Colon (tissue), 2 donors: ENCODE data around the gene CDH12.
"Not testable (repeated sequence)": the region's sequence is repeated elsewhere in the genome, so short reads cannot be mapped to it uniquely, and the experiment has no call there.

ENCODE experiments used
- FAIRE-seq: peaks from 2 replicates; lab custom pipeline; 2012; peaks lifted over from hg19 to GRCh38; lab: Jason Lieb, UNC
- donor health status: control.
- donor health status: control.

Gene CDH12

DNA sequence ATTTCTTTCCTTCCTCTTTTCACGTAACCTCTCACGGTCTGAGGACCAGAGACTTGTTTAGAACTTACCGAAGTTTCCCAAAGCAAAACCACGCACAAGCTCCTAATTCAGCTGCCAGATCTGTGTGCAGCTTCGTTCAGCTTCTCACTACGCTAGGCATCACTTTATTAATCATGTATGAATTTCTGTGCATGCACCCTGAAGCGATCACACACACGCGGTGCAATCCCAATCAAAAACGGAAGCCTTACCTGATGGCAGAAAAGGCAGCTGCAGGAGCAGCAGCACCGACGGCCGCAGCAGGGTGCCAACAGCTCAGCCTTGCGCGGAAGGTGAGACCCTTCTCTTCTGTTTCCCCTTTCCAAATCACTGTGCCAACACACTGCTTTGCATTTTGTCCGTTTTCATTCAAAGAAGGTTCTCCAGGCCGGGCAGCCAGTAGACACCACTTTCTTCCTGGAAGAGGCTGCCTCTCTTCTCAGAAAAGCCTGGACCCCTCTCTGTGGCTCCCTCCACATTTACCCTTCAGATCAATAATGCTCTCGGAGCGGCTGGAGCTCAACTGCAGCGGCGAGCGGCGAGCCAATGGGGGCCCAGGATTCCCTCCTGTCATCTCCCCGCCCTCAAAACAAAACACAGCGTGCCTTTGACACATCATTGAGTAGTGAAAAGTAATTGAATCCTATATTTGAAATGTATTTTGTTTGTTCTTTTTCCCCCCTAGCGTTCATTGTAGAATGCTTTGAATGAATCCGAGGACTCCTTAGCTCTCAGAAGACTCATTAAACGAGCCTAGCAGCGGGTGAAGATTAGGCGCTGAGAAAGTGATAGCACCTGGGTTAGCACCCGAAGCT lies at the start of gene CDH12:
TSS of gene CDH12 (minus strand) at position 538 of the 854 bp plus-strand sequence.
- FAIRE-seq: no peak

- no peak for FAIRE-seq
Measured at GRCh38 chr5:22901885-22902284, 48.7 kb upstream of the CDH12 start.

GRCh38 chr5:22900801-22901310 lies 47.7 kb upstream of the CDH12 start:
- FAIRE-seq: no peak

GRCh38 chr5:22899341-22899740 lies 46.2 kb upstream of the CDH12 start:
- no peak for FAIRE-seq

DNA sequence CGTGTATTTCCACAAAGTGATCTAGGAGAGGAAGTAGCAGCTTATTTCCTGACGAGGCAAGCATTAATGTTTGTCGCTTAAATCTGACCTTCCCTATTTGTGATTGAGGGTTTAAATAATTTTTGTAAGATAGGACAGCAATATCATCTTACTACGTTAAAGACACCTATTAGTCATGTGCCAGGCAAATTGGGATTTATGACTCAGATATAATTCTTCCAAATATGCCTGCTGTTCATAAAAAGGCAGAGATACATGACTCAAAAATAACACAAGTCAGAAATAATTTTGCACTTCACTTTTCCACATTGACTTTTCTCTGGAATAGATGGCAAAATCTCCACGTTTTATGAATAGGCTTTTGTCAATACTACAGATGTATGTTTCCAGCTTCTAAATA lies 43.0 kb upstream of the CDH12 start:
- FAIRE-seq: no peak

DNA sequence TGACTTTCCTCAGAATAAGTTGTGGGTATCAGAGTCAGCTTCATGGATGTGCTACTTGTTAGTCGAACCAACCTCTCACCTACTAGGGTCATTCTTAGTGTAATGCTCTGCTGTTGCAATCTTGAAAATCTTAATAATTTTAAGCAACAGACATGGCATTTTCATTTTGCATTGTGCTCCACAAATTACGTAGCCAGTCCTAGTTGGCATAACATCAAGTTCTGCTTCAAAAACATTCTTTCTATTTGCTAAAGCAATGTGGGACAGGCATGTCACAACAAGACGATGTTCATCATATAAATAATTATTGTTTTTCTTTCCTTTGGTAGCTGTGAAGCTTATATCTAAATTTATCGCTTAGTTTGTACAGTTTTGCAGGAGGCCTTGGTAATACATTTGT lies 39.3 kb upstream of the CDH12 start:
- no peak for FAIRE-seq

- no peak for FAIRE-seq
Measured at GRCh38 chr5:22889720-22890119, 36.6 kb upstream of the CDH12 start.

DNA sequence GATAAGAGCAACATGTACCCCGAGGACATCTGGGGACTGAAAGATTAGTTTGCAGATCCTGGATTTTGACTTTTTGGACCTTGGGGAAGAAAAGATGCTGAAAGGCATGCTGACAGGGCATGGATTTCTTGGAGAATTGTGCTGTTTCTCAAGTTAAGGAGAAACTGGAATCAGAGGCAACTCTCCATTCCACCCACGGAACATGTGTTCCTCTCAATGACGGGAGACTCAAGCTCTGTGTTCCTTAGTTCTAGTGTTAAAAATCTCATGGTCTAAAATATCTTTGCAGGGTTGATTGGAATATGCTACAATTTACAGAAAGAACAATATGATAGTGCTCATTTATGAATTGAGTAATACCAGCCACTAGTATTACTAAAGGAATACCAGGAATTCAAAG lies 34.4 kb upstream of the CDH12 start:
- FAIRE-seq: no peak

DNA sequence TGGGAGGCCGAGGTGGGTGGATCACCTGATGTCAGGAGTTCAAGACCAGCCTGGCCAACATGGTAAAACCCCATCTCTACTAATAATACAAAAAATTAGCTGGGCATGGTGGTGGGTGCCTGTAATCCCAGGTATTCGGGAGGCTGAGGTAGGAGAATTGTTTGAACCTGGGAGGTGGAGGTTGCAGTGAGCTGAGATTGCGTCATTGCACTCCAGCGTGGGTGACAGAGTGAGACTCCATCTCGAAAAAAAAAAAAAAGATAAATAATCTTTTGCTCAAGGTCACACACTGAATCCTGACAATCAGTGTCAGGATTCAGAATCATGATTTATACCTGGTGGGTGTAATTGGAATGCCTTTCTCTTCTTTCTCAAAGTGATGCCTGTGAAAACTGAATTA lies 5.8 kb upstream of the CDH12 start:
- FAIRE-seq: not testable (repeated sequence)

DNA sequence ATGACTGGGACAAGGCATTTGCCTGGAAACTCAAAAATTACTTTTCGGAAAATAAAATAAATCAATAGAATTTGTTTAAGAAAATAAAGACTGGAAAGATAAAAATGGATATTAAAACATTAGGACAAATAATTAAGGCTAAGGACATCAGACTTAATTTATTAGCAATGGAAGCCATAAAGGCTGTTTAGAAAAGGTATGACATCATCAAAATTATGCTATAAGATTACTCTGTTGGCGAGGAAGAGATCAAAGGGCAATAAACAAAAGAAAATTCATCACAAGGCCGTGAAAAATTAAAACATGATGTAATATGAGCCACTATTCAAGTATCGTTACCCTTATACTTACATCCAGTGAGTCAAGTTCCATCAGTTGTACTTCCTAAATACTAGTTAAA lies 2.7 kb upstream of the CDH12 start:
- FAIRE-seq: no peak

DNA sequence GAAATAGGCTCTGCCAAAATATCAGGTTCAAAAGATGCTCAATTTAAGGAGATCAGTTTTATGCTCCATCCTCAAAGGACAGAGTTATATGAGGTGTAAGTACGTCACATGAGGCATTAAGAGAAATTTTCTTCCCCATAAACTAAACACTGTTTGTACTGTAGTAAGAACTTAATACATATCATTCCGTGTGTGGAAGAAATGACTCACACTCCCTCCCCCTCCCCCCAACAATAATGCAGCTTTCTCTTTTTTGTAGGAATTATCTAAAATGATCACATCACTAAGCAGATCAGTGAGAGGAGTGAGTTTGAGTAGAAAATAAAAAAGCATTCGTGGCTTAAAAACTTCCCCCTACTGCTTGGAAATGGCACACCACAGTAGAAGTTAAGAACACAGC lies 2.2 kb downstream of the CDH12 start:
- FAIRE-seq: no peak

DNA sequence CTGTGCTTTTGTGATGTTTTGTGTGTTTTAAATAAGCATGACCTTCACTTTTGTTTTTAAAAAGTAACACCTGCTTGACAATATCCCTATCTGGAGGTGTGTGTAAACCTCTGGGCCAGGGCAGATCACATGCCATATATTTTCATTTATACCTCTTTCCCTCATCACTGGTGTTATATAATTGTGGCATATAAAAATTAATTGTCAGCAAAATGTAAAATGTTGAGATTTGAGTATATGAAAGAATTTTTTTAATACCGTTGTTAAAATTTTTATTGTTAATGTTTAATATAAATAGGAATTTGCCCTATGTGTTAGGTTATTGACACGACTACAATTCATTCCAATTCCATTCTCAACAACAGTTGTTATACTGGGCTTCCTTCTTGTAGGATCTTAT lies 6.5 kb downstream of the CDH12 start:
- no peak for FAIRE-seq

GRCh38 chr5:22844636-22845035 lies 8.5 kb downstream of the CDH12 start:
- FAIRE-seq: no peak

DNA sequence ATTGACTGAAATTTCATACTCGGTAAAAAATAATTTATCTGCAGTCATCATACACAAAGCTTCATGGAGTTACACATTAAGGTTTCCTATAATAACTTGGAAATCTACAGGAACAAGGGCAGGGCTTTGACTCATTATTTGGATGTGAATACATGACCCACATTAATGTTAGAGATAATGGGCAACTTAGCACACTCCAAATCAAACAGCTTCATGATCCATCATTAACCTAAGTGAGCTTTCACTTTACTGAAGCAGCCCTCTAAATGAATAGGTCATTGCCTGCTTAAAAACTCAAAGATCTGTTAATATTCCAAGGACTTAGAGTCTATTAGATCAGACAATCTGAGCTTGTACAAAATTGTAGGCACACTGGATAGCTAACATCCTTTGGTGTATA lies 9.0 kb downstream of the CDH12 start:
- no peak for FAIRE-seq

DNA sequence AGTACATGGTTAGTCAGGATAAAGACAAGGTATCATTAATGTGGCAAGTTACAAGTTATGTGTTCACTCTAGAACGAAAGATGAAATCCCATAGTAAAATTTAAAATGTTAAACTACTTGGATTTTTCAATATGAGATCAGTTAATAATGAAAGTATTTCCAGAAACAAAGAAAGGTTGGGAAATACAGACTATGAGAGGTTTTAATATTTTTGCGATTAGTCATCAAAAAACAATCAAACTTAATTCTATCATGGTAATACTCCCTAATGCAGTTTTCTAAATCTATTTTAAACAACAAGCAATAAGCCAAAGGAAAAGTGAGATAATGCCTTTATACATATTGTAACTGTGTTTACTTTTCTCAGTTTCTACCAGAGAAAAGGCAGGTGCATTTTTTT lies 10.6 kb downstream of the CDH12 start:
- no peak for FAIRE-seq

- FAIRE-seq: no peak
Measured at GRCh38 chr5:22837803-22838202, 15.3 kb downstream of the CDH12 start.

- no peak for FAIRE-seq
Measured at GRCh38 chr5:22835686-22836085, 17.5 kb downstream of the CDH12 start.

- no peak for FAIRE-seq
Measured at GRCh38 chr5:22793463-22793862, 59.7 kb downstream of the CDH12 start.

DNA sequence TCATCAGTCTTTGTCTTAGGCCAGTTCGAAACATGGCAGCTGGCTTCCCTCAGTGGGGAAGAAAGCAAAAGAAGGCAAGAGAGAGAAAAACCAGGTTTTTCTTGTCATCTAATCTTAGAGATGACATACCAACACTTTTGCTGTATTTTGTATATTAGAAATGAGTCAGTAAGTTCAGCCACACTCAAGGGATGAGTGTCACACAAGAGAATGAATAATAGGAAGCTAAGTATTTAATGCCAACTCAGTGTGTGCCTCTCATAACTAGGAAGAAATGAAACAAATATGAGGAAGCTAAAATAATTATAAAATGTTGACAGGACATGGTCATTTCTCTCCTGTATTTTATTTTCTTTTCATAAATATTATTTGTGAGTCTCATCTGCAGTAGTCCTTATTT lies 65.3 kb downstream of the CDH12 start:
- no peak for FAIRE-seq

DNA sequence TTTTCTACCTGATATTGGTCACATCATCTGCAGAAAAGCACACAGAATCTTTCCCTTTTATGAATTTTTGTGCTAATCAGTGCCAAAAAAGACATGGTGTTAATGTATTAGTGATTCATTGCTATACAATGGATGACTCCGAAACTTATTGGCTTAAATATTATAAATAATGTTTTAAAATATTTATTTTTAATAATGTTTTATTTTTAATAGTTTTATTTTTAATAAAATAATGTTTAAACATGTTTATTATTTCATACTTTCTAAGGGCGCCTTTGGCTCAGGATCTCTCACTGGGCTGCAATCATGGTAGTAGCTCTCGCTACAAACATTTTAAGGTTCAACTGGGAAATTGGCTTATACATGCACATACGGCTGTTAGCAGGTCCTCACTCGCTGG lies 65.7 kb downstream of the CDH12 start:
- no peak for FAIRE-seq

- FAIRE-seq: no peak
Measured at GRCh38 chr5:22780756-22781155, 72.4 kb downstream of the CDH12 start.

DNA sequence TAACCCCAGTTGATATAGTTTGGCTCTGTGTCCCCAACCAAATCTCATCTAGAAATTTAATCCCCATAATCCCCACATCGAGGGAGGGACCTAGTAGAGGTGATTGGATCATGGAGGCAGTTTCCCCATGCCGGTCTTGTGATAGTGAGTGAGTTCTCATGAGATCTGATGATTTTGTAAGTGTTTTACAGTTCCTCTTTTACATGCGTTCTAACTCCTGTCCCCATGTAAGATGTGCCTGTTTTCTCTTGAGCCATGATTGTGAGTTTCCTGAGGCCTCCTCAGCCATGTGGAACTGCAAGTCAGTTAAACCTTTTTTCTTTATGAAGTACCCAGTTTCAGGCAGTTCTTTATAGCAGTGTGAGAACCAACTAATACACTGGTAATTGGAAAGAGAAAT lies 73.6 kb downstream of the CDH12 start:
- no peak for FAIRE-seq

DNA sequence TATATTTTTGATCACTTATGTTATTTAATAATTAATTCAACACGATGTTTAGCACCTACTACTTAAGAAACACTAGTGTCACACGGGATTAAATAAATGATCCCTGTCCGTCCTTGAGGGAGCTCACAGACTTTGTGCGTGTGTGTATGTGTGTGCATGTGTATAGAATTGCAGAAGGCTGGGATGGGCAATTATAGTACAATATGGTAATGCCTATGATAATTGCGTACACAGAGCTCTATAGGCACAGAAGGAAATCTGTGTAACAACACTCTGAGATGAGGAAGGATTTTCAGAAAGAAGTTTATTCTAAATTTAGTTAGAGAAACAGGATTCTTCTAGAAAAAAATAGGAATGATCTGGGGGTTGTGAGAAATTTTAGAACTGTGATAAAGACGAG lies 76.9 kb downstream of the CDH12 start:
- FAIRE-seq: no peak

- FAIRE-seq: not testable (repeated sequence)
Measured at GRCh38 chr5:22774214-22774613, 78.9 kb downstream of the CDH12 start.
